ENCODE data around the gene RNMT. TPM values are rescaled to one million over a fixed set of nuclear protein-coding genes. Genes with fewer than 3 reads are reported as not detected.

Gene RNMT
- total RNA-seq, 1 donor from 2014 or later: 34.3 TPM

DNA sequence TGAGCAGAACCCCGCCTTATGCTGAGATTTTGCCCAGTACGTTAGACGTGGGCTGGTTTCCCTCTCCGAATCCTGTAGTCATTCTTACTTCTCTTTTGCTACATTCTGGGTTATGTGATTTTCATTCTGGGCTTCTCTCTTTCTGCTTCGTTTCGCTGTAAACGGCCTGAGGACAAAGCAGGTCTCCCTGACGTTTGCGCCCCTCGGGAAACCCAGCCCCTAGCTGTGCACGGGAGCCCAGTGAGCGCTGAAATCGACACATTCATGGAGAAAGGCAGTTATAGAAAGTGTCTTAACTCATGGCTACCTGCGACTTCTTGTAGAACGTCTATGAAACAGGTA is 74.8 kb downstream of the RNMT start:
- peak overlapping the region; percentile 55 for H3K4me3 Mint-ChIP-seq (ENCODE audit: unreplicated experiment)
- DNase-seq (ENCODE audit: extremely low spot score, unreplicated experiment): no peak
- TF ChIP-seq, protein P1, sequence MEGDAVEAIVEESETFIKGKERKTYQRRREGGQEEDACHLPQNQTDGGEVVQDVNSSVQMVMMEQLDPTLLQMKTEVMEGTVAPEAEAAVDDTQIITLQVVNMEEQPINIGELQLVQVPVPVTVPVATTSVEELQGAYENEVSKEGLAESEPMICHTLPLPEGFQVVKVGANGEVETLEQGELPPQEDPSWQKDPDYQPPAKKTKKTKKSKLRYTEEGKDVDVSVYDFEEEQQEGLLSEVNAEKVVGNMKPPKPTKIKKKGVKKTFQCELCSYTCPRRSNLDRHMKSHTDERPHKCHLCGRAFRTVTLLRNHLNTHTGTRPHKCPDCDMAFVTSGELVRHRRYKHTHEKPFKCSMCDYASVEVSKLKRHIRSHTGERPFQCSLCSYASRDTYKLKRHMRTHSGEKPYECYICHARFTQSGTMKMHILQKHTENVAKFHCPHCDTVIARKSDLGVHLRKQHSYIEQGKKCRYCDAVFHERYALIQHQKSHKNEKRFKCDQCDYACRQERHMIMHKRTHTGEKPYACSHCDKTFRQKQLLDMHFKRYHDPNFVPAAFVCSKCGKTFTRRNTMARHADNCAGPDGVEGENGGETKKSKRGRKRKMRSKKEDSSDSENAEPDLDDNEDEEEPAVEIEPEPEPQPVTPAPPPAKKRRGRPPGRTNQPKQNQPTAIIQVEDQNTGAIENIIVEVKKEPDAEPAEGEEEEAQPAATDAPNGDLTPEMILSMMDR (IDR thresholded peaks at IDR 0.05): no peak
- no peak overlapping the region for H3K27ac Mint-ChIP-seq (ENCODE audit: unreplicated experiment)
- H3K4me1 Mint-ChIP-seq (ENCODE audit: unreplicated experiment): peaks cover 3% of the 10 kb centered on the region
- no peaks in the 10 kb centered on the region for H3K36me3 Mint-ChIP-seq (ENCODE audit: unreplicated experiment)
- H3K27me3 Mint-ChIP-seq (ENCODE audit: unreplicated experiment): peaks cover 19% of the 10 kb centered on the region
- H3K9me3 Mint-ChIP-seq (ENCODE audit: unreplicated experiment): no peaks in the 10 kb centered on the region

GRCh38 chr18:13804305-13804704 is 77.8 kb downstream of the RNMT start:
- H3K36me3 Mint-ChIP-seq (ENCODE audit: unreplicated experiment): no peaks in the 10 kb centered on the region
- peaks cover 24% of the 10 kb centered on the region for H3K27me3 Mint-ChIP-seq (ENCODE audit: unreplicated experiment)
- H3K27ac Mint-ChIP-seq (ENCODE audit: unreplicated experiment): no peak overlapping the region
- H3K4me1 Mint-ChIP-seq (ENCODE audit: unreplicated experiment): peaks cover 3% of the 10 kb centered on the region
- H3K4me3 Mint-ChIP-seq (ENCODE audit: unreplicated experiment): no peak overlapping the region
- no peak for DNase-seq (ENCODE audit: extremely low spot score, unreplicated experiment)
- TF ChIP-seq, protein P1 (IDR thresholded peaks at IDR 0.05): no peak
- no peaks in the 10 kb centered on the region for H3K9me3 Mint-ChIP-seq (ENCODE audit: unreplicated experiment)

DNA sequence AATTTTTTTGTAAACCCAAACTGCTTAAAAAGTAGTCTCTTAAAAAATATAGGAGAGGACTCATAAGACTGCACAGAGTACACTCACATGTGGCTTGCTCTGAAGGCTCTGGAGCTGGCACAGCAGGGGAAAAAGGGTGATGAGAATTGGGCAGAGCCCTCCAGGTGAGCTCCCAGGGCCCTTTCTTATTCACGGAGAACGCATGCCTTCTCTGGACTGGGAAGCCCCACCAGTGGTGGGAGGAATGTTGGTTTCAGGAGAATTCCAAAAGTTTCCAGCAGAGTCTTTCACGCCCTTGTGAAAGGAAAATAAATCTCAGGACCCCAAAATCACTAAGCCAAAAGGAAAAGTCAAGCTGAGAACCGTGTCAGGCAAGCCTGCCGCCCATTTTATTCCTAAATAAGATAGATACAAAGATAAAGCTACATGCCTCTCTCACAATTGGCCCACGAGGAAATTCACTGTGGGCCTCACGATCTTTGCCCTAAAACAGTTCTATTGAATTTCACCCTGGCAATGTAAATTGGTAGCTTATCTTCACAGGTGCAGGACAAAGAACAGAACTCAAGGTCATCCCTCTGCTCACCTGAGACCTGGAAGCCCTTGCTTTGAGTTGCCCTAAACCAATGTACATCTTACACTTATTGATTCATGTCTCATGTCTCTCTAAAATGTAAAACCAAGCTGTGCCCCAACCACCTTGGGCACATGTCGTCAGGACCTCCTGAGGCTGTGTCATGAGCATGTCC is 82.0 kb downstream of the RNMT start:
- H3K9me3 Mint-ChIP-seq (ENCODE audit: unreplicated experiment): no peaks in the 10 kb centered on the region
- H3K27me3 Mint-ChIP-seq (ENCODE audit: unreplicated experiment): peaks cover 8% of the 10 kb centered on the region
- no peaks in the 10 kb centered on the region for H3K36me3 Mint-ChIP-seq (ENCODE audit: unreplicated experiment)
- H3K27ac Mint-ChIP-seq (ENCODE audit: unreplicated experiment): no peak overlapping the region
- no peak overlapping the region for H3K4me3 Mint-ChIP-seq (ENCODE audit: unreplicated experiment)
- H3K4me1 Mint-ChIP-seq (ENCODE audit: unreplicated experiment): no peaks in the 10 kb centered on the region
- TF ChIP-seq, protein P1 (IDR thresholded peaks at IDR 0.05): no peak
- no peak for DNase-seq (ENCODE audit: extremely low spot score, unreplicated experiment)

GRCh38 chr18:13809043-13809430 is 82.6 kb downstream of the RNMT start:
- DNase-seq (ENCODE audit: extremely low spot score, unreplicated experiment): no peak
- Mint-ChIP-seq H3K27ac (ENCODE audit: unreplicated experiment) (no peak overlapping the region), H3K4me3 (ENCODE audit: unreplicated experiment) (no peak overlapping the region), H3K4me1 (ENCODE audit: unreplicated experiment) (no peaks in the 10 kb centered on the region), H3K27me3 (ENCODE audit: unreplicated experiment) (peaks cover 8% of the 10 kb centered on the region), H3K9me3 (ENCODE audit: unreplicated experiment) (no peaks in the 10 kb centered on the region), H3K36me3 (ENCODE audit: unreplicated experiment) (no peaks in the 10 kb centered on the region)
- TF ChIP-seq, protein P1 (IDR thresholded peaks at IDR 0.05): no peak

DNA sequence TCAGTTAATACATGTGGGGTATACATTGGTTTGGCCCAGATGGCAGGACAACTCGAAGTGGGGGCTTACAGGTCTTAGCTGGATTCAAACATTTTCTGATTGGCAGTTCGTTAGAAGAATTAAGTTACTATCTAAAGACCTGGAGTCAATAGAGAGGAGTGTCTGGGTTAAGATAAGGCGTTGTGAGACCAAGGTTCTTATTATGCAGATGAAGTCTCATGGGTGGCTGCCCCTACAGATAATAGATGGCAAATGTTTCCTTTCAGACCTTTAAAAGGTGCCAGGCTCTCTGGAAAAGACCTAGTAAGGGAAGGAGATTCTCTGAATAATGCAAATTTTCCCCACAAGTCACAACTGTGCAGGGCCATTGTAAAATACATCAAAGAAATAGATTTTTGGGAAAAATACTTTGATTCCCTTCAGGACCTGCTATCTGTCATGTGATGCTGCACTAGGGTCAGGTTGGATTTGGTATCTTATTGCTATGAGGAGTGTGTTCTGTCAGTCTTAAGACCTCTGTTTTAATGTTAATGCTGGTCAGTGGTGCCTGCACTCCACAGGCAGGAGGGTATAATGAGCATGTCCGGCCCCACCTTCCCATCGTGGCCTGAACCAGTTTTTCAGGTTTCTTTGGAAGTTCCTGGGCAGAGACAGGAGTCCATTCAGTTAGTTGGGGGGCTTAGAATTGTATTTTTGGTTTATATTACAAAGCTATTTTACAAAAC is 83.2 kb downstream of the RNMT start:
- TF ChIP-seq, protein P1 (IDR thresholded peaks at IDR 0.05): no peak
- H3K36me3 Mint-ChIP-seq (ENCODE audit: unreplicated experiment): no peaks in the 10 kb centered on the region
- H3K4me3 Mint-ChIP-seq (ENCODE audit: unreplicated experiment): no peak overlapping the region
- H3K27ac Mint-ChIP-seq (ENCODE audit: unreplicated experiment): no peak overlapping the region
- H3K27me3 Mint-ChIP-seq (ENCODE audit: unreplicated experiment): peaks cover 8% of the 10 kb centered on the region
- no peaks in the 10 kb centered on the region for H3K4me1 Mint-ChIP-seq (ENCODE audit: unreplicated experiment)
- H3K9me3 Mint-ChIP-seq (ENCODE audit: unreplicated experiment): no peaks in the 10 kb centered on the region
- peak; percentile 40 for DNase-seq (ENCODE audit: extremely low spot score, unreplicated experiment)
